IMR-90 (cell line): Measurements from ENCODE around the gene DNAJB9. TPM values are rescaled to one million over a fixed set of nuclear protein-coding genes. Genes with fewer than 3 reads are reported as not detected.

ENCODE experiments used
- ATAC-seq: fragments of 200-7000 bp; cut with Tn5 transposase; 2 replicates; pipeline ENCODE4 v1.9.1; 2020; ENCODE audit warnings: low read depth, mild to moderate bottlenecking, moderate library complexity
- BruUV-seq: library from RNA; stranded (reverse); fragments of 400-500 nt; replicated peaks from 2 replicates; lab custom pipeline; 2021; lab: Mats Ljungman, UMichigan
- CTCF ChIA-PET: fragments of 300-600 bp; formaldehyde crosslinking; extraction: SDS; loops from one replicate; lab custom pipeline; 2021; ENCODE audit warnings: antibody characterized with exemption; lab: Yijun Ruan, JAX
- POLR2A ChIA-PET: fragments of 300-600 bp; sonication (Branson Sonifier 250); formaldehyde crosslinking; loops from one replicate; lab custom pipeline; 2022; ENCODE audit warnings: antibody characterized with exemption; ENCODE audit not compliant: unreplicated experiment; lab: Charles Lee
- DNase-seq: peaks from one replicate; pipeline ENCODE4 v3.0.0; 2013
- H2AFZ ChIP-seq: replicated peaks from 2 replicates; pipeline ENCODE3; 2013; ENCODE audit warnings: low read length, mild to moderate bottlenecking; ENCODE audit not compliant: poor library complexity
- H2AK5ac ChIP-seq: 2 replicates; pipeline ENCODE4 v1.6.1; 2013; ENCODE audit warnings: low read depth, low read length, inconsistent platforms
- H2AK9ac ChIP-seq: replicated peaks from 2 replicates; pipeline ENCODE3; 2013; ENCODE audit warnings: mild to moderate bottlenecking, low read depth, low read length, moderate library complexity; ENCODE audit not compliant: poor library complexity
- H2BK120ac ChIP-seq: 2 replicates; pipeline ENCODE4 v1.6.1; 2013; ENCODE audit warnings: low read depth, low read length, inconsistent platforms
- H2BK15ac ChIP-seq: 3 replicates; pipeline ENCODE4 v1.6.1; 2013; ENCODE audit warnings: low read depth, low read length, inconsistent platforms
- H2BK20ac ChIP-seq: 2 replicates; pipeline ENCODE4 v1.6.1; 2013; ENCODE audit warnings: low read depth, mild to moderate bottlenecking, inconsistent platforms, low read length, moderate library complexity
- H2BK5ac ChIP-seq: 2 replicates; pipeline ENCODE4 v1.6.1; 2013; ENCODE audit warnings: mild to moderate bottlenecking, low read depth, low read length, inconsistent platforms; ENCODE audit not compliant: poor library complexity, severe bottlenecking
- H3K14ac ChIP-seq: replicated peaks from 2 replicates; pipeline ENCODE4 v1.6.1; 2013; ENCODE audit warnings: low read depth, low read length, inconsistent platforms
- H3K18ac ChIP-seq: 2 replicates; pipeline ENCODE4 v1.6.1; 2013; ENCODE audit warnings: low read depth, low read length, control low read depth
- H3K23ac ChIP-seq: 2 replicates; pipeline ENCODE4 v1.6.1; 2013; ENCODE audit warnings: low read depth, low read length, inconsistent platforms
- H3K27ac ChIP-seq: 2 replicates; pipeline ENCODE4 v1.5.1; 2013; ENCODE audit warnings: mild to moderate bottlenecking, control low read depth, low read length; ENCODE audit not compliant: insufficient read depth
- H3K27me3 ChIP-seq: 2 replicates; pipeline ENCODE4 v1.6.1; 2013; ENCODE audit warnings: low read length; ENCODE audit not compliant: control insufficient read depth, insufficient read depth
- H3K36me3 ChIP-seq: 2 replicates; pipeline ENCODE4 v1.6.1; 2013; ENCODE audit warnings: low read length, mixed read lengths; ENCODE audit not compliant: control insufficient read depth, insufficient read depth
- H3K4ac ChIP-seq: 2 replicates; pipeline ENCODE4 v1.6.1; 2013; ENCODE audit warnings: low read depth, low read length, inconsistent platforms
- H3K4me1 ChIP-seq: 2 replicates; pipeline ENCODE4 v1.6.1; 2013; ENCODE audit warnings: low read length, mixed read lengths; ENCODE audit not compliant: control insufficient read depth, insufficient read depth
- H3K4me2 ChIP-seq: 2 replicates; pipeline ENCODE4 v1.6.1; 2013; ENCODE audit warnings: low read depth, mild to moderate bottlenecking, control low read depth, low read length, moderate library complexity
- H3K4me3 ChIP-seq: 2 replicates; pipeline ENCODE4 v1.5.1; 2013; ENCODE audit warnings: low read depth, mild to moderate bottlenecking, control low read depth, low read length, moderate library complexity; ENCODE audit not compliant: insufficient read depth
- H3K56ac ChIP-seq: 2 replicates; pipeline ENCODE4 v1.6.1; 2013; ENCODE audit warnings: low read length, inconsistent platforms; ENCODE audit not compliant: insufficient read depth; ENCODE audit errors: extremely low read depth
- H3K79me1 ChIP-seq, 2 experiments: 2 replicates each; pipeline ENCODE4 v1.6.1; 2013; ENCODE audit warnings: low read length in 2 of 2, inconsistent platforms in 1 of 2, low read depth in 1 of 2
- H3K9ac ChIP-seq: 2 replicates; pipeline ENCODE4 v1.6.1; 2013; ENCODE audit warnings: low read depth, low read length, control low read depth
- H3K9me1 ChIP-seq: 2 replicates; pipeline ENCODE4 v1.6.1; 2013; ENCODE audit warnings: low read length, inconsistent platforms; ENCODE audit not compliant: insufficient read depth
- H3K9me3 ChIP-seq: 2 replicates; pipeline ENCODE4 v1.6.1; 2013; ENCODE audit warnings: low read length; ENCODE audit not compliant: control insufficient read depth, insufficient read depth
- H4K20me1 ChIP-seq: 2 replicates; pipeline ENCODE4 v1.6.1; 2013; ENCODE audit warnings: low read length, inconsistent platforms; ENCODE audit not compliant: insufficient read depth
- H4K5ac ChIP-seq: 2 replicates; pipeline ENCODE4 v1.6.1; 2013; ENCODE audit warnings: mild to moderate bottlenecking, low read depth, low read length, control low read depth
- H4K8ac ChIP-seq, 2 experiments: 2 replicates each; pipeline ENCODE4 v1.6.1; 2013; ENCODE audit warnings: low read depth in 2 of 2, low read length in 2 of 2, control low read depth in 1 of 2, inconsistent platforms in 1 of 2
- H4K91ac ChIP-seq: 2 replicates; pipeline ENCODE4 v1.6.1; 2013; ENCODE audit warnings: low read depth, low read length, inconsistent platforms; ENCODE audit not compliant: insufficient read depth
- CEBPB ChIP-seq: IDR thresholded peaks from 2 replicates; pipeline ENCODE4 v1.6.1; 2012; ENCODE audit warnings: low read depth, low read length, improper control_type of control experiment
- FOS ChIP-seq: fragments of 150-350 bp; IDR thresholded peaks from 2 replicates; pipeline ENCODE4 v1.6.1; 2016; ENCODE audit warnings: low read depth, low read length
- MAFK ChIP-seq: IDR thresholded peaks from 2 replicates; pipeline ENCODE4 v1.6.1; 2012; ENCODE audit warnings: low read depth, low read length, improper control_type of control experiment
- MXI1 ChIP-seq: IDR thresholded peaks from 2 replicates; pipeline ENCODE4 v1.6.1; 2012; ENCODE audit warnings: low read depth, mild to moderate bottlenecking, low read length, moderate library complexity, borderline replicate concordance
- POLR2A ChIP-seq: IDR thresholded peaks from 2 replicates; pipeline ENCODE4 v1.6.1; 2012; ENCODE audit warnings: mild to moderate bottlenecking, low read depth, low read length
- RAD21 ChIP-seq: IDR thresholded peaks from 2 replicates; pipeline ENCODE4 v1.6.1; 2012; ENCODE audit warnings: low read length, improper control_type of control experiment
- RFX5 ChIP-seq: IDR thresholded peaks from 2 replicates; pipeline ENCODE4 v1.8.0; 2012; ENCODE audit warnings: low read depth, mild to moderate bottlenecking, low read length, moderate library complexity
- WGBS, 2 experiments: methylation state at CpG; one replicate each; pipeline versions ENCODE4 v1.1.5 to v1.1.7; 2013; ENCODE audit warnings: missing lambda C conversion rate in 2 of 2; ENCODE audit not compliant: insufficient read length in 1 of 2; ENCODE audit errors: extremely low coverage in 2 of 2; 5-methylcytosine and 5-hydroxymethylcytosine counted together
- dilution Hi-C: fragments of 300-500 bp; cut with HindIII; formaldehyde crosslinking; loops from one replicate; pipeline ENCODE4 v1.14.3; 2018; ENCODE audit warnings: low sequenced_read_pairs; ENCODE audit not compliant: unreplicated experiment
- in situ Hi-C: fragments of 300-500 bp; cut with MboI; formaldehyde crosslinking; loops from 3 replicates; pipeline ENCODE4 v1.14.3; 2019; ENCODE audit warnings: low sequenced_read_pairs, inconsistent platforms, mixed read lengths
- intact Hi-C: fragments of 100-400 bp; cut with micrococcal nuclease; formaldehyde crosslinking; loops from 2 replicates; pipeline ENCODE4 v1.10.0; 2022
- polyA plus RNA-seq, 3 experiments: library from polyadenylated mRNA; depleted of rRNA; stranded (reverse); fragments of >200 nt; gene quantifications; 2 replicates each; pipeline ENCODE4 v1.2.3, GENCODE V29; 2012; ENCODE audit warnings: low replicate concordance in 1 of 3
- total RNA-seq: library from RNA; depleted of rRNA; stranded (reverse); fragments of >200 nt; gene quantifications from 2 replicates; pipeline ENCODE4 v1.2.3, GENCODE V29; 2012
- TF ChIP-seq, protein P1 (sequence below): fragments of 150-350 bp; IDR thresholded peaks from 2 replicates; pipeline ENCODE4 v1.6.1; 2017; ENCODE audit warnings: mild to moderate bottlenecking, antibody characterized with exemption, low read length, low read depth

Gene DNAJB9
- total and polyA plus RNA-seq, 2 of the 4 experiments (the other 2 are of a cell fraction), result 3.8 to 44.6 TPM

GRCh38 chr7:108557617-108558016, 12.1 kb upstream of the DNAJB9 start:
- no peak overlapping the region for H2AK9ac ChIP-seq
- H3K4me2 ChIP-seq, result no peak overlapping the region
- H3K14ac ChIP-seq, result no peak overlapping the region
- no peak overlapping the region for H4K8ac ChIP-seq
- POLR2A ChIA-PET, result no interaction called here
- no peak overlapping the region for H3K9ac ChIP-seq
- TF ChIP-seq POLR2A (no peak), CEBPB (no peak), FOS (no peak), RAD21 (no peak), RFX5 (no peak), MAFK (no peak), MXI1 (no peak)
- TF ChIP-seq, protein P1, sequence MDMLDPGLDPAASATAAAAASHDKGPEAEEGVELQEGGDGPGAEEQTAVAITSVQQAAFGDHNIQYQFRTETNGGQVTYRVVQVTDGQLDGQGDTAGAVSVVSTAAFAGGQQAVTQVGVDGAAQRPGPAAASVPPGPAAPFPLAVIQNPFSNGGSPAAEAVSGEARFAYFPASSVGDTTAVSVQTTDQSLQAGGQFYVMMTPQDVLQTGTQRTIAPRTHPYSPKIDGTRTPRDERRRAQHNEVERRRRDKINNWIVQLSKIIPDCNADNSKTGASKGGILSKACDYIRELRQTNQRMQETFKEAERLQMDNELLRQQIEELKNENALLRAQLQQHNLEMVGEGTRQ, result no peak
- H3K23ac ChIP-seq, result no peak overlapping the region
- no peak overlapping the region for H2BK15ac ChIP-seq
- H3K79me1 ChIP-seq, result peaks cover 6 to 13% of the 10 kb centered on the region in 2 experiments
- dilution Hi-C loops, result no loop called here
- H3K9me1 ChIP-seq, result no peaks in the 10 kb centered on the region
- no peaks in the 10 kb centered on the region for H4K20me1 ChIP-seq
- no peaks in the 10 kb centered on the region for H3K27me3 ChIP-seq
- H2AFZ ChIP-seq, result no peak overlapping the region
- H4K5ac ChIP-seq, result no peak overlapping the region
- BruUV-seq, result no TSS peak
- no peak overlapping the region for H2BK20ac ChIP-seq
- in situ Hi-C loops, result no loop called here
- ATAC-seq (no peak), DNase-seq (no peak)
- H2BK5ac ChIP-seq, result no peak overlapping the region
- no peak overlapping the region for H3K4me3 ChIP-seq
- H3K27ac ChIP-seq, result no peak overlapping the region
- CTCF ChIA-PET, result no interaction called here
- H3K4ac ChIP-seq, result no peak overlapping the region
- H2BK120ac ChIP-seq, result no peak overlapping the region
- H3K56ac ChIP-seq, result no peak overlapping the region
- H3K36me3 ChIP-seq, result no peaks in the 10 kb centered on the region
- no peaks in the 10 kb centered on the region for H3K4me1 ChIP-seq
- intact Hi-C loops, result no loop called here
- no CpG with 5 or more reads among the region's 1 CpG for WGBS, 2 experiments
- no peak overlapping the region for H4K91ac ChIP-seq
- no peak overlapping the region for H3K18ac ChIP-seq
- peaks cover 10% of the 10 kb centered on the region for H3K9me3 ChIP-seq
- no peak overlapping the region for H2AK5ac ChIP-seq
